Suprapubic skin (tissue), 4 donors: ENCODE results near the gene GNPAT. TPM values are rescaled to one million over a fixed set of nuclear protein-coding genes. Genes with fewer than 3 reads are reported as not detected.

Source experiments
- DNase-seq, 2 donors: peaks; one replicate each; pipeline ENCODE4 v3.0.0-alpha.2; 2019; ENCODE audit warnings: low spot score in 2 of 2
- H3K27ac ChIP-seq: fragments of 200-600 bp; sonication (generic); one replicate; pipeline ENCODE4 v1.5.1; 2019
- H3K27me3 ChIP-seq: fragments of 200-600 bp; sonication (generic); one replicate; pipeline ENCODE4 v1.5.1; 2019
- H3K36me3 ChIP-seq: fragments of 200-600 bp; sonication (generic); one replicate; pipeline ENCODE4 v1.5.1; 2019
- H3K4me1 ChIP-seq: fragments of 200-600 bp; sonication (generic); one replicate; pipeline ENCODE4 v1.5.1; 2019
- H3K4me3 ChIP-seq: fragments of 200-600 bp; sonication (generic); one replicate; pipeline ENCODE4 v1.5.1; 2019; ENCODE audit warnings: mild to moderate bottlenecking
- H3K9me3 ChIP-seq: fragments of 200-600 bp; sonication (generic); one replicate; pipeline ENCODE4 v1.5.1; 2019
- CTCF ChIP-seq, 2 donors: fragments of 200-600 bp in 1 of 2; fragments of 450-650 bp in 1 of 2; sonication (generic) in 1 of 2; IDR thresholded peaks; one replicate each; pipeline ENCODE4 v1.5.1; 2016 to 2019; ENCODE audit warnings: antibody characterized with exemption in 2 of 2, mild to moderate bottlenecking in 1 of 2, moderate library complexity in 1 of 2
- EP300 ChIP-seq: sonication (generic); formaldehyde crosslinking; IDR thresholded peaks from one replicate; pipeline ENCODE4 v1.6.1; 2017; ENCODE audit warnings: antibody characterized with exemption
- POLR2A ChIP-seq, 2 donors: fragments of 450-650 bp; IDR thresholded peaks; one replicate each; pipeline ENCODE4 v1.6.1; 2017; ENCODE audit warnings: antibody characterized with exemption in 2 of 2, mild to moderate bottlenecking in 2 of 2, moderate library complexity in 2 of 2
- POLR2AphosphoS5 ChIP-seq, 3 donors: sonication (generic); formaldehyde crosslinking; IDR thresholded peaks; one replicate each; pipeline ENCODE4 v1.6.1; 2017; ENCODE audit warnings: antibody characterized with exemption in 3 of 3
- WGBS: methylation state at CpG from one replicate; pipeline ENCODE4 v1.1.5; 2018; 5-methylcytosine and 5-hydroxymethylcytosine counted together
- total RNA-seq, 4 donors: library from RNA; depleted of rRNA; stranded (reverse); fragments of >200 nt; gene quantifications; one replicate each; pipeline ENCODE4 v1.1.0, GENCODE V29; 2016

The GNPAT gene
- total RNA-seq, 4 donors from 2014 or later: 32.5 to 56.9 (median 42.7) TPM

GRCh38 chr1:231233735-231234417 lies 7.1 kb upstream of the GNPAT start:
- H3K9me3 ChIP-seq: no peaks in the 10 kb centered on the region
- no peak for DNase-seq
- no peak overlapping the region for H3K4me3 ChIP-seq
- no peaks in the 10 kb centered on the region for H3K27me3 ChIP-seq
- H3K36me3 ChIP-seq: peaks cover 45% of the 10 kb centered on the region
- TF ChIP-seq POLR2A (IDR thresholded peaks at IDR 0.05): no peak
- TF ChIP-seq EP300: no peak
- no peak for TF ChIP-seq POLR2AphosphoS5 (IDR thresholded peaks at IDR 0.05)
- TF ChIP-seq CTCF (IDR thresholded peaks at IDR 0.05): no peak
- WGBS: 85% methylated on average over 8 of the region's 8 CpGs
- H3K4me1 ChIP-seq: peaks cover 3% of the 10 kb centered on the region
- no peak overlapping the region for H3K27ac ChIP-seq

- no peak overlapping the region for H3K4me3 ChIP-seq
- H3K27ac ChIP-seq: no peak overlapping the region
- 90% methylated on average over 3 of the region's 3 CpGs for WGBS
- DNase-seq: no peak
- TF ChIP-seq POLR2A (IDR thresholded peaks at IDR 0.05) (no peak), POLR2AphosphoS5 (IDR thresholded peaks at IDR 0.05) (no peak), EP300 (no peak), CTCF (IDR thresholded peaks at IDR 0.05) (no peak)
- H3K36me3 ChIP-seq: peaks cover 46% of the 10 kb centered on the region
- H3K9me3 ChIP-seq: no peaks in the 10 kb centered on the region
- H3K4me1 ChIP-seq: peaks cover 5% of the 10 kb centered on the region
- H3K27me3 ChIP-seq: no peaks in the 10 kb centered on the region
Observed at GRCh38 chr1:231234506-231234905, 6.5 kb upstream of the GNPAT start.

- no peak overlapping the region for H3K4me3 ChIP-seq
- peaks cover 42% of the 10 kb centered on the region for H3K36me3 ChIP-seq
- TF ChIP-seq POLR2AphosphoS5 (IDR thresholded peaks at IDR 0.05) (no peak), POLR2A (IDR thresholded peaks at IDR 0.05) (no peak), CTCF (IDR thresholded peaks at IDR 0.05) (no peak), EP300 (no peak)
- DNase-seq: no peak
- H3K27ac ChIP-seq: no peak overlapping the region
- H3K27me3 ChIP-seq: no peaks in the 10 kb centered on the region
- 90% methylated on average over 3 of the region's 3 CpGs for whole genome bisulfite sequencing
- no peaks in the 10 kb centered on the region for H3K9me3 ChIP-seq
- H3K4me1 ChIP-seq: peaks cover 14% of the 10 kb centered on the region
Observed at GRCh38 chr1:231235526-231236207, 5.3 kb upstream of the GNPAT start.

GRCh38 chr1:231236208-231236591 lies 4.8 kb upstream of the GNPAT start:
- H3K4me1 ChIP-seq: peaks cover 14% of the 10 kb centered on the region
- H3K9me3 ChIP-seq: no peaks in the 10 kb centered on the region
- no peak for DNase-seq
- no peaks in the 10 kb centered on the region for H3K27me3 ChIP-seq
- H3K27ac ChIP-seq: no peak overlapping the region
- 60% methylated on average over 4 of the region's 4 CpGs for WGBS
- H3K4me3 ChIP-seq: no peak overlapping the region
- TF ChIP-seq POLR2A (IDR thresholded peaks at IDR 0.05) (no peak), POLR2AphosphoS5 (IDR thresholded peaks at IDR 0.05) (no peak), EP300 (no peak), CTCF (IDR thresholded peaks at IDR 0.05) (no peak)
- peaks cover 38% of the 10 kb centered on the region for H3K36me3 ChIP-seq

- no peak for DNase-seq
- Histone ChIP-seq H3K27me3 (no peaks in the 10 kb centered on the region), H3K9me3 (no peaks in the 10 kb centered on the region), H3K27ac (no peak overlapping the region), H3K36me3 (peaks cover 33% of the 10 kb centered on the region), H3K4me3 (no peak overlapping the region), H3K4me1 (peaks cover 18% of the 10 kb centered on the region)
- no peak for TF ChIP-seq EP300
- TF ChIP-seq CTCF (IDR thresholded peaks at IDR 0.05): no peak
- no peak for TF ChIP-seq POLR2A (IDR thresholded peaks at IDR 0.05)
- no peak for TF ChIP-seq POLR2AphosphoS5 (IDR thresholded peaks at IDR 0.05)
- 94% methylated on average over 9 of the region's 9 CpGs for WGBS
Observed at GRCh38 chr1:231236938-231237337, 4.1 kb upstream of the GNPAT start.
